Smooth muscle cell (in vitro differentiated cells): ENCODE measurements around the gene WNK2. TPM values are rescaled to one million over a fixed set of nuclear protein-coding genes. Genes with fewer than 3 reads are reported as not detected.
"Not testable (repeated sequence)": the region's sequence is repeated elsewhere in the genome, so short reads cannot be mapped to it uniquely, and the experiment has no call there.

Experiments used
- DNase-seq: peaks from one replicate; lab custom pipeline; 2025; ENCODE audit not compliant: unreplicated experiment; lab: John Stamatoyannopoulos, UW
- H2AFZ ChIP-seq: fragments of 200-600 bp; sonication (generic); 2 replicates; pipeline ENCODE4 v1.6.0; 2016; ENCODE audit warnings: antibody characterized with exemption, low read depth, mild to moderate bottlenecking
- H3F3A ChIP-seq: fragments of 200-600 bp; sonication (generic); 2 replicates; pipeline ENCODE4 v1.6.0; 2017; ENCODE audit warnings: antibody characterized with exemption, low read depth
- H3K27ac ChIP-seq: fragments of 200-600 bp; sonication (generic); 2 replicates; pipeline ENCODE4 v1.5.1; 2016; ENCODE audit warnings: low read depth, mild to moderate bottlenecking
- H3K27me3 ChIP-seq: fragments of 200-600 bp; sonication (generic); 2 replicates; pipeline ENCODE4 v1.6.1; 2016; ENCODE audit warnings: low read depth, mild to moderate bottlenecking
- H3K36me3 ChIP-seq: fragments of 200-600 bp; sonication (generic); 2 replicates; pipeline ENCODE4 v1.5.1; 2016; ENCODE audit warnings: low read depth
- H3K4me1 ChIP-seq: fragments of 200-600 bp; sonication (generic); 2 replicates; pipeline ENCODE4 v1.5.1; 2016; ENCODE audit warnings: low read depth
- H3K4me2 ChIP-seq: fragments of 200-600 bp; sonication (generic); 2 replicates; pipeline ENCODE4 v1.6.0; 2016; ENCODE audit warnings: mild to moderate bottlenecking
- H3K4me3 ChIP-seq: fragments of 200-600 bp; sonication (generic); 2 replicates; pipeline ENCODE4 v1.5.1; 2016; ENCODE audit warnings: mild to moderate bottlenecking
- H3K79me2 ChIP-seq: fragments of 200-600 bp; sonication (generic); 2 replicates; pipeline ENCODE4 v1.6.0; 2016; ENCODE audit warnings: low read depth, mild to moderate bottlenecking
- H3K9ac ChIP-seq: fragments of 200-600 bp; sonication (generic); 2 replicates; pipeline ENCODE4 v1.6.0; 2016; ENCODE audit warnings: low read depth
- H3K9me3 ChIP-seq: fragments of 200-600 bp; sonication (generic); replicated peaks from 2 replicates; pipeline ENCODE4 v1.5.1; 2016; ENCODE audit warnings: low read depth
- H4K20me1 ChIP-seq: fragments of 200-600 bp; sonication (generic); 2 replicates; pipeline ENCODE4 v1.6.0; 2016; ENCODE audit warnings: low read depth
- WGBS: methylation state at CpG from one replicate; pipeline ENCODE4 v1.1.7; 2016; ENCODE audit warnings: low lambda C conversion rate; 5-methylcytosine and 5-hydroxymethylcytosine counted together
- polyA plus RNA-seq: library from polyadenylated mRNA; unstranded; fragments of >200 nt; fragmentation: Nextera tagmentation; extraction: Ambion mirVana; gene quantifications from 2 replicates; pipeline ENCODE4 v1.2.1, GENCODE V29; 2016
- total RNA-seq: library from RNA; depleted of rRNA; stranded (reverse); fragments of >200 nt; gene quantifications from 2 replicates; pipeline ENCODE4 v1.2.3, GENCODE V29; 2014
- TF ChIP-seq, protein P1 (sequence below): fragments of 200-600 bp; sonication (generic); IDR thresholded peaks from 2 replicates; pipeline ENCODE4 v1.5.1; 2017; ENCODE audit warnings: borderline replicate concordance, mild to moderate bottlenecking, antibody characterized with exemption; ENCODE audit not compliant: insufficient read depth, poor library complexity, severe bottlenecking

WNK2 gene
- total and polyA plus RNA-seq, 2 experiments from 2014 or later, result 0.27 to 0.31 TPM

GRCh38 chr9:93320591-93321219, 136.8 kb downstream of the WNK2 start:
- WGBS, result 89% methylated on average over 11 of the region's 11 CpGs
- H3K4me3 ChIP-seq, result no peak overlapping the region
- H3K79me2 ChIP-seq, result no peaks in the 10 kb centered on the region
- no peaks in the 10 kb centered on the region for H3K9me3 ChIP-seq
- H3F3A ChIP-seq, result no peaks in the 10 kb centered on the region
- no peak overlapping the region for H3K4me2 ChIP-seq
- no peaks in the 10 kb centered on the region for H3K4me1 ChIP-seq
- no peak for DNase-seq
- TF ChIP-seq, protein P1, sequence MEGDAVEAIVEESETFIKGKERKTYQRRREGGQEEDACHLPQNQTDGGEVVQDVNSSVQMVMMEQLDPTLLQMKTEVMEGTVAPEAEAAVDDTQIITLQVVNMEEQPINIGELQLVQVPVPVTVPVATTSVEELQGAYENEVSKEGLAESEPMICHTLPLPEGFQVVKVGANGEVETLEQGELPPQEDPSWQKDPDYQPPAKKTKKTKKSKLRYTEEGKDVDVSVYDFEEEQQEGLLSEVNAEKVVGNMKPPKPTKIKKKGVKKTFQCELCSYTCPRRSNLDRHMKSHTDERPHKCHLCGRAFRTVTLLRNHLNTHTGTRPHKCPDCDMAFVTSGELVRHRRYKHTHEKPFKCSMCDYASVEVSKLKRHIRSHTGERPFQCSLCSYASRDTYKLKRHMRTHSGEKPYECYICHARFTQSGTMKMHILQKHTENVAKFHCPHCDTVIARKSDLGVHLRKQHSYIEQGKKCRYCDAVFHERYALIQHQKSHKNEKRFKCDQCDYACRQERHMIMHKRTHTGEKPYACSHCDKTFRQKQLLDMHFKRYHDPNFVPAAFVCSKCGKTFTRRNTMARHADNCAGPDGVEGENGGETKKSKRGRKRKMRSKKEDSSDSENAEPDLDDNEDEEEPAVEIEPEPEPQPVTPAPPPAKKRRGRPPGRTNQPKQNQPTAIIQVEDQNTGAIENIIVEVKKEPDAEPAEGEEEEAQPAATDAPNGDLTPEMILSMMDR, result no peak
- H4K20me1 ChIP-seq, result no peaks in the 10 kb centered on the region
- H2AFZ ChIP-seq, result no peak overlapping the region
- no peaks in the 10 kb centered on the region for H3K36me3 ChIP-seq
- no peaks in the 10 kb centered on the region for H3K27me3 ChIP-seq
- H3K27ac ChIP-seq, result no peak overlapping the region
- H3K9ac ChIP-seq, result no peak overlapping the region

DNA sequence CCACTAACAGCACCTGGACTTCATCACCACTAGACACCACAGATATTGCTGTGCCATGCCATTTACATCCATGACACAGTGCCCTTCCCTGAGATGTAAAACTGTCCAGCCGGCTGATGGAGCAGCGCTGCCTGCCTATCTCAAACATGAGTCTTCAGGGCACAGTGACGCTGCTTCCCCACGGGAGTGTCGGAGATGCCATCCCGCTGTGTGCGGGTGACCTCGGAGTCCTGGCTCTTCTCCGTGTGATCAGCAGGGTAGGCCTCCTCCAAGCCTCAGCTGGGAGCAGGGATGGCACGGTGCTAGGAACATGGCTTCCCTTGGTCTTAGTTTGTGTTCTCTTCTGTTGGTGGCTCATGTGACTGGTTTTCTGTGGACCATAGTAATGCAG, 137.3 kb downstream of the WNK2 start:
- DNase-seq, result no peak

DNA sequence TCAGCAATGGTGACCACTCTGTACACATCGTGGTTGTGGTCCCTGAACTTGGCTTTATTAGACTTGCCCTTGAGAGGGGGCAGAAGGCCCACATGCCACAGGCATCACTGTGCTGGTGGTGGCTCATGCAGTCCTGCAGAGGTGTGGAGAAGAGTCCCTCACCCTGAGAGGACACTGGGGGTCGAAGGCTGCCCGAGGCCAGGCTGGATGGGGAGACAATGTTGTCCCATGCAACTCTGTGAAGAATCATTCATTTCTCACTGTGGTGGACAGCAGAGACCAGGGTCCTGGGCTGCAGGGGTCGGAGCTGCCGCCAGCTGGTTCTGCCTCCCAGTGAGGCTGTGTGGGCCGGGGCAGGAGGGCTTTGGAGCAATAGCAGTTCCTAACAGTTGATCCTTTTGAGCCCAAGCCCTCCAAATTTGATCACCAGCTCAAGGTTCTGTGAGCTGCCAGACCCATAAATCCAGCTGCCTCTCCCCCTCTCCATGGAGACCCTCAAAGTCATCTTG, 139.6 kb downstream of the WNK2 start:
- H3K36me3 ChIP-seq, H4K20me1 ChIP-seq, H3K4me1 ChIP-seq, H3K4me2 ChIP-seq, H3K9ac ChIP-seq, H3K79me2 ChIP-seq, H2AFZ ChIP-seq, DNase-seq, H3K27ac ChIP-seq, H3K4me3 ChIP-seq, H3K9me3 ChIP-seq, H3K27me3 ChIP-seq, H3F3A ChIP-seq: not testable (repeated sequence)
- WGBS, result 92% methylated on average over 6 of the region's 6 CpGs

More for the DNA sequence above, 137.3 kb downstream of the WNK2 start:
- no peaks in the 10 kb centered on the region for H3K9me3 ChIP-seq
- 97% methylated on average over 10 of the region's 10 CpGs for WGBS
- H3K36me3 ChIP-seq, result no peaks in the 10 kb centered on the region
- H3K27ac ChIP-seq, result no peak overlapping the region
- no peak overlapping the region for H3K4me2 ChIP-seq
- no peaks in the 10 kb centered on the region for H3K27me3 ChIP-seq
- H2AFZ ChIP-seq, result no peak overlapping the region
- TF ChIP-seq, protein P1, result no peak
- H3K9ac ChIP-seq, result no peak overlapping the region
- no peaks in the 10 kb centered on the region for H3K79me2 ChIP-seq
- H3K4me3 ChIP-seq, result no peak overlapping the region
- H3F3A ChIP-seq, result no peaks in the 10 kb centered on the region
- H3K4me1 ChIP-seq, result no peaks in the 10 kb centered on the region
- H4K20me1 ChIP-seq, result no peaks in the 10 kb centered on the region

DNA sequence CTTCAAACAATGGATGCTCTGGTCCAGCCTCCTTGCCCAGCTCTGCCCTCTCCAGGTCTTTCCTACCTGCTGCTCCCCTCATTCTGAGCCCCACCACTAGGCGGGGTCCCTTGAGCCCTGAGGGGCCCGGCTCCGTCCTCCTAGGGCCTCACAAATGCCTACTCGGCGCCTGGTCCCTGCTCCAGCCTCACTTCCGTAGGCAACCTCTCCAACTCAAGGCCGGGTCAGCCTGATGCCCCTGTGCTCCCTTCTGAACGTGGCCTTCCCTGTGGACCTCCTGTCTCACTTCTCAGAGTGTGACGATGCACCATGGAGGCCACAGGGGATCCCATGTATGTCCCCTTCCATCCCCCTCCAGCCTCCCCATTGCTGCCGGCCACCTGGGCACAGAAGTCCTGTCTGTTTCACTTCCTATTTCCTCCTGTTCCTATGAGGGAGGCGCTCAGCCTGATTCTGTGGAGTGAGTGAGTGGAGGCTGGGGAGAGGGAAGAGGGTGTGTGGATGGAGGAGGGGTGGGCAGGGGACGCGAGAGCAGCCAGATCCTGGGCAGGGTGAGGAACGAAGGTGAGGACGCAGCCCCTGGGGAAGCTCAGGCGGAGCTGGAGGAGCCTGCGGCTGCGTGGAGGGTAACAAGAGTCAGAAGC, 140.4 kb downstream of the WNK2 start:
- Histone ChIP-seq H3K9me3 (no peaks in the 10 kb centered on the region), H3K4me2 (no peak overlapping the region), H3K79me2 (no peaks in the 10 kb centered on the region), H3K4me1 (no peaks in the 10 kb centered on the region), H3F3A (no peaks in the 10 kb centered on the region), H3K36me3 (no peaks in the 10 kb centered on the region), H3K27ac (no peak overlapping the region), H3K27me3 (no peaks in the 10 kb centered on the region), H2AFZ (no peak overlapping the region), H3K9ac (no peak overlapping the region), H4K20me1 (no peaks in the 10 kb centered on the region), H3K4me3 (no peak overlapping the region)
- WGBS, result 93% methylated on average over 17 of the region's 18 CpGs
- no peak for DNase-seq
- TF ChIP-seq, protein P1, result no peak
